Coronary artery (tissue), 2 donors: ENCODE data around the gene NRG2.

Experiments
- DNase-seq: peaks from one replicate; pipeline ENCODE4 v3.0.0-alpha.2; 2017; ENCODE audit warnings: low spot score
- H3K27ac ChIP-seq, 2 donors: fragments of 200-600 bp; sonication (generic); one replicate each; pipeline ENCODE4 v1.5.1; 2016 to 2019
- H3K4me3 ChIP-seq: fragments of 200-600 bp; sonication (generic); 2 replicates; pipeline ENCODE4 v1.5.1; 2016; ENCODE audit warnings: mild to moderate bottlenecking, moderate library complexity
- CTCF ChIP-seq: fragments of 200-600 bp; sonication (generic); IDR thresholded peaks from one replicate; pipeline ENCODE4 v1.5.1; 2019; ENCODE audit warnings: antibody characterized with exemption

Gene NRG2

GRCh38 chr5:139884144-139884543 lies 159.0 kb downstream of the NRG2 start:
- no peak overlapping the region for H3K4me3 ChIP-seq
- H3K27ac ChIP-seq, result no peak overlapping the region
- no peak for TF ChIP-seq CTCF
- DNase-seq, result no peak

DNA sequence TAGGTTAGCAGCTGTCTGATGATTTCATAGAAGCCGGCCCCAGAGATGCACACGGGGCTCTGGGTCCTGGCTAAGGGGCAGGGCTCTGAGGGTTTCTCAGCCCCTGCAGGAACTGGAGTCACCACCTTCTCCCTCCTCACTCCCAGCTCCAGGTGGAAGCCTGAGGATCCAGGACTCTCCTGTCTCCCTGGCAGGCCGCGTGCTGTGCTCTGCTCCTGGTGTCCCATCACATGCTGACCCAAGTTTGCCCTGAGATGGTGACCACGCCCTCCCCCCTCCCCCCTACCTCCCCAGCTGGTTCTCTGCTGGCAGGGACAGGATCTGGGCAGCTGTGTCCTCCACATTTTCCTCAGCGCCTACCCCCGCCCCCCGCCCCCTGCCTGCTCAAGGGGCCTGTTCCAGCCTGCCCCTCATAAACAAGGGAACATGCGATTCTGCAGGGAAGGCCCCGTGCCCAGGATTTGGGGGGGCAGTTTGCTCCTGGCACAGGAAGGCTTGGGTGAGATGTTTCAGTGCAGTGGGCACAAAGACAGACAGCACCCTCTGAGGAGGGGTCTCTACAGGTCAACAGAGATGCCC lies 160.0 kb downstream of the NRG2 start:
- TF ChIP-seq CTCF, result no peak
- no peak for DNase-seq
- Histone ChIP-seq H3K4me3 (no peak overlapping the region), H3K27ac (no peak overlapping the region)

GRCh38 chr5:139882316-139882715 lies 160.8 kb downstream of the NRG2 start:
- Histone ChIP-seq H3K4me3 (no peak overlapping the region), H3K27ac (no peak overlapping the region)
- TF ChIP-seq CTCF, result no peak
- no peak for DNase-seq

GRCh38 chr5:139881143-139881733 lies 161.9 kb downstream of the NRG2 start:
- Histone ChIP-seq H3K27ac (no peak overlapping the region), H3K4me3 (no peak overlapping the region)
- no peak for DNase-seq
- TF ChIP-seq CTCF, result no peak

- Histone ChIP-seq H3K27ac (no peak overlapping the region), H3K4me3 (no peak overlapping the region)
- TF ChIP-seq CTCF, result no peak
- DNase-seq, result no peak
These were observed 162.5 kb downstream of the NRG2 start for GRCh38 chr5:139880416-139881142.

DNA sequence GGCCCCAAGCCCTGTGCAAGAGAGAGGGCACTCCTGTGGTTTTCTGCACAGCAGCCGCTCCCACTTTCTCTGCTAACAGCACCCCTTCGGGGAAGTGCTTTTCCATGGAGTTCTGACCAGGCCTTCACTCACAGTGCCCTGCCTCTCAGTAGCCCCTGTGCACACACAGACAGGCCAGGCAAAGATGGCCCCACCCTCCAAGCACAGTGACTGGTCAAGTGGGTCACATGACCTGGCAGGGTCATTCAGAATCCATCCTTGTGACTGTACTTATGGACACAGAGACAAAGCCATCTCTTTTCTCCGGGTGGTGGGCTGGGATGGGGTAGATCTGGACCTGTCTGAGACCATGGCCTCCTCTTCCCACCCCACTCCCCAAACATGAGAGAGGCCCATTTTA lies 165.0 kb downstream of the NRG2 start:
- no peak overlapping the region for H3K4me3 ChIP-seq
- DNase-seq, result no peak
- no peak overlapping the region for H3K27ac ChIP-seq
- no peak for TF ChIP-seq CTCF

- H3K27ac ChIP-seq, result no peak overlapping the region
- H3K4me3 ChIP-seq, result no peak overlapping the region
- no peak for TF ChIP-seq CTCF
- DNase-seq, result no peak
These were observed 165.9 kb downstream of the NRG2 start for GRCh38 chr5:139877129-139877597.
